ENCODE measurements around the gene IL31RA.

IL31RA gene

DNA sequence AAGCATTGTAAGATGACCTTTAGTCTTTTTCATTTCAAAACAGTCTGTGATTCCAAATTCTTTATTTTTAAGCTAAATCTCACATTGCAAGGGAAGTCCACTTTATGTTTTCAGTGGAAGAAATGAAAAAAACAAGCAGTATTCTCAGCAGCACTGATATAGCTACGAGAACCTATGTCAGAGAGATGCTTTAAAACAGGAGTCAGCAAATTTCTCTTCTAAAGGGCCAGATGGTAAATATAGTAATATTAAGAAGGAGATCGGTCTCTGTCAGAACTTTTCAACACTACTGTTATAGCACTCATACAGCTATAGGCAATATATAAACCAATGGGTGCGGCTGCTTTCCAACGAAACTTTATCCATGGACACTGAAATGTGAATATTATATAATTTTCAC is 18.7 kb downstream of the IL31RA start:
- Histone ChIP-seq H3K9me3 (ENCODE audit: control insufficient read depth, insufficient read depth, low read length) (no peaks in the 10 kb centered on the region), H3K4me1 (ENCODE audit: insufficient read depth, low read length) (no peaks in the 10 kb centered on the region), H3K9ac (ENCODE audit: low read depth, low read length) (no peak overlapping the region), H3K36me3 (ENCODE audit: insufficient read depth, low read length) (no peaks in the 10 kb centered on the region)

DNA sequence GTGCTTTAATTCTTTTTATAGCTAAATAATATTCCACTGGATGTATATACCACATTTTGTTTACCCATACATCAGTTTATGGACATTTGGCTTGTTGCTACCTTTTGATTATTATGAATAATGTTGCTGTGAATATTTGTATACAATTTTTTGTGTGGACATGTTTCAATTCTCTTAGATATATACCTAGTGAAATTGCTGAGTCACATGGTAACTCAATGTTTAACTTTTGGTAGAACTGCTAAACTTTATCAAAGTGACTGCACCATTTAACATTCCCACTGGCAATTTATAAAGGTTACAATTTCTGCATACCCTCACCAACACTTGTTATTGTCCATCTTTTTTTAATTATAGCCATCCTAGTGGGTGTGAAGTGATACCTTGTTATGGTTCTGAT is 22.1 kb downstream of the IL31RA start:
- no peaks in the 10 kb centered on the region for H3K36me3 ChIP-seq (ENCODE audit: insufficient read depth, low read length)
- H3K9me3 ChIP-seq (ENCODE audit: control insufficient read depth, insufficient read depth, low read length) = peaks cover 5% of the 10 kb centered on the region; the same call in 1 of the 2 replicates
- H3K9ac ChIP-seq (ENCODE audit: low read depth, low read length) = no peak overlapping the region
- no peaks in the 10 kb centered on the region for H3K4me1 ChIP-seq (ENCODE audit: insufficient read depth, low read length)

DNA sequence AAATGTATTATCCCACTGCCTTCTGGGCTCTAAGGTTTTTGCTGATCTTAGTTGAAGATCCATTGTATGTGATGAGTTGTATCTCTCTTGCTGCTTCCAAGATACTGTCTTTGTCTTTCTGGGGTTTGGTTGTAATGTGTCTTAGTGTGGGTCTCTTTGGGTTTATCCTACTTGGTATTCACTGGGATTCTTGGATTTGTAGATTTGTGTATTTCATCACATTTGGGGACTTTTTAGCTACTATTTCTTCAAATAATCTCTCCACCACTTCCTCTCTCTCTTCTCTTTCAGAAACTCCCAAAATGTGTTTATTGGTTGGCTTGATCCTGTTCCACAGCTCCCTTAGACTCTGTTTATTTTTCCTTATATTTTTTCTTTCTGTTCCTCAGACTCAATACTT is 26.5 kb downstream of the IL31RA start:
- Histone ChIP-seq H3K9ac (ENCODE audit: low read depth, low read length) (no peak overlapping the region), H3K36me3 (ENCODE audit: insufficient read depth, low read length) (no peaks in the 10 kb centered on the region), H3K9me3 (ENCODE audit: control insufficient read depth, insufficient read depth, low read length) (peaks cover 6% of the 10 kb centered on the region; the same call in 1 of the 2 replicates), H3K4me1 (ENCODE audit: insufficient read depth, low read length) (no peaks in the 10 kb centered on the region)

DNA sequence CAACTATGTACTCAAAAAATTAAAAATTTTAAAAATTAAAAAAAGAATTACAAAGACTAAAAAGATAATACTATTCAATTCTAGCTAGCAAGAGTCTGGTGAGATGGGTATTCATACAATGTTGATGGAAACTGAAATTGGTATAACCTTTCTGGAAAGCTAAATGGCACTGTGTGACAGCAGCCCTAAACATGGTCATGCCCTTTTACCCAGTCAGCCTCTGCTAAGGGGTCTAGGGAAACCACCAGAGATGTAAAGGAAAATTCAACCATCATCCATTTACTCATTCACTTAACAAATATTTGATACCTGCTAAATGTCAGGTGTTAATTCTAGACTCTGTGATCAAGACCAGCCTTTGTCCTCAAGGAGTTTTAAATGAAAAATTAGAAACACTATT is 29.3 kb downstream of the IL31RA start:
- Histone ChIP-seq H3K9ac (ENCODE audit: low read depth, low read length) (no peak overlapping the region), H3K9me3 (ENCODE audit: control insufficient read depth, insufficient read depth, low read length) (peaks cover 6% of the 10 kb centered on the region; the same call in 1 of the 2 replicates), H3K4me1 (ENCODE audit: insufficient read depth, low read length) (no peaks in the 10 kb centered on the region), H3K36me3 (ENCODE audit: insufficient read depth, low read length) (no peaks in the 10 kb centered on the region)

DNA sequence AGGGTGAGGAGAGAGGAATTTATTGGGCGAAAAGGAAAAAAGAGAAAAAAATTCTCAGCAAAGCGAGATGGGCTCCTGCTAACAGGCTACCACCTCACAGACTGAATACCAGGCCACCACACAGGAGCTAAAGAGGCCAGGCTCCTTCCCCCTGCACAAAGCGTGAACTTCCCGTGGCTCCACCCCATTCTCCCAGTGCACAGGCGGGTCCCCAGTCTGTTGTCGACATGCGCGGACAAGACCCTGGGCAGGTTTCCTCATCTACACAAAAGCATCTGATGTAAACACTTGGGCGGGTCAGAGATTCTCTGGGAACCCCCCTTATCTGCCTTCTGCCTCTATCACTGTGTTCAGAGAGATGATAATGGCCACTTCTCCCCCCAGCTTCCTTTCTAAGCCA is 34.2 kb downstream of the IL31RA start:
- Histone ChIP-seq H3K9me3 (ENCODE audit: control insufficient read depth, insufficient read depth, low read length) (no peaks in the 10 kb centered on the region), H3K36me3 (ENCODE audit: insufficient read depth, low read length) (no peaks in the 10 kb centered on the region), H3K4me1 (ENCODE audit: insufficient read depth, low read length) (no peaks in the 10 kb centered on the region), H3K9ac (ENCODE audit: low read depth, low read length) (no peak overlapping the region)

DNA sequence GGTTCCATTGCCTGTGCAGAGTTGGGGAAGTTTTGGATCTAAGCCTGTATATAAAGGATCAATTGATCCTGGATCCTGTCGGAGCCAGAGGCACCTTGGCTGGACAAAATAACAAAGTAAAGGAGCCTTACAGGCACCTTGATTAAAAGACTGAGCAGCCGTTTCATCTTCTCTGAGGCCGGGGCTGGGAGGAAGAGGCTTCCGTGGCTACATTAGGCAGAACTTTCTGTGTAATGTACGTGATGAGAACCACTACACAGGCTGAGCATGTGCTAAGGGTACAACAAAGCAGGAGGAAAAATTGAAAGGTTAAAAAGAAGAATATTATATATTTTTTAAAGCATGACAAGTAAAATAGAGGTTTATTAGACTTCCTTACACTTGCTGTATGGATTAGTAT is 37.0 kb downstream of the IL31RA start:
- Histone ChIP-seq H3K36me3 (ENCODE audit: insufficient read depth, low read length) (no peaks in the 10 kb centered on the region), H3K9me3 (ENCODE audit: control insufficient read depth, insufficient read depth, low read length) (no peaks in the 10 kb centered on the region), H3K9ac (ENCODE audit: low read depth, low read length) (no peak overlapping the region), H3K4me1 (ENCODE audit: insufficient read depth, low read length) (no peaks in the 10 kb centered on the region)

DNA sequence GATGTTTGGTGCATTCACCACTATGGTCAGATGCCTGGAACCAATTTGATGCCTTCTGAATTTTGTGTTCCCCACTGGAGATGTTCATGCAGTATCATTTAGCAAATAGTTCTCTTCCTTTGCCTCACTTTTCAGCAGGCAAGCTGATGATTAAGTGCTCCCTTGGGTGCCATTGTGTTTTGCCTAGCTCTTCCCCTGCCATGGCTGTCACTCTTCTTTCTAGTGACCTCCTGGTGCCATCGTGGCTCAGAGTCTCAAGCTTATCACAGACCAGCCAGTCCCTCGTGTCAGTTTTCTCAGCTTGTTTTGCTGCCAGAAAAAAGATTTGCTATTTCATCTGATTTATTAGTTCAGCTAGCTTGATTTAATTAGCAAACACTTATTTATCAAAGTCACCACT is 41.3 kb downstream of the IL31RA start:
- H3K9me3 ChIP-seq (ENCODE audit: control insufficient read depth, insufficient read depth, low read length) = no peaks in the 10 kb centered on the region
- H3K4me1 ChIP-seq (ENCODE audit: insufficient read depth, low read length) = no peaks in the 10 kb centered on the region
- no peak overlapping the region for H3K9ac ChIP-seq (ENCODE audit: low read depth, low read length)
- no peaks in the 10 kb centered on the region for H3K36me3 ChIP-seq (ENCODE audit: insufficient read depth, low read length)

DNA sequence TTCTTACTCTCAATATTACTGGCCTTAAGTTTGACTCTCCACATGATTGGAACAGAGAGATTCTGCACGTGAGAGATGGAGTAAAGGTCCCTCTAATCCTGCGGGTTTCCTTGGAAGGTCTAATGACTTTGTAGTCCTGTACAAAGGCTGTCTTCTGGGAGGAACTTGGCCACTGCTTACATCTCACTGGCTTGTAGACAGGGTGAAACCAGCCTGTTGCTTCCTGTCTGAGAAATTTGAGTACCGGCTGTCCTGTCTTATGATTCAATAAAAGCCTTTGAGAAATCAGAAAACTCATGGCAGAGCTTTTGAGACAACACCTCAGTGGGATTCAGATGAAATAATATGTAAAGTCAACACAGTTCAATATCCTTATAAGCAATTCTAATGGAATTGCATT is 43.0 kb downstream of the IL31RA start:
- H3K9ac ChIP-seq (ENCODE audit: low read depth, low read length) = no peak overlapping the region
- H3K9me3 ChIP-seq (ENCODE audit: control insufficient read depth, insufficient read depth, low read length) = no peaks in the 10 kb centered on the region
- no peaks in the 10 kb centered on the region for H3K4me1 ChIP-seq (ENCODE audit: insufficient read depth, low read length)
- no peaks in the 10 kb centered on the region for H3K36me3 ChIP-seq (ENCODE audit: insufficient read depth, low read length)

DNA sequence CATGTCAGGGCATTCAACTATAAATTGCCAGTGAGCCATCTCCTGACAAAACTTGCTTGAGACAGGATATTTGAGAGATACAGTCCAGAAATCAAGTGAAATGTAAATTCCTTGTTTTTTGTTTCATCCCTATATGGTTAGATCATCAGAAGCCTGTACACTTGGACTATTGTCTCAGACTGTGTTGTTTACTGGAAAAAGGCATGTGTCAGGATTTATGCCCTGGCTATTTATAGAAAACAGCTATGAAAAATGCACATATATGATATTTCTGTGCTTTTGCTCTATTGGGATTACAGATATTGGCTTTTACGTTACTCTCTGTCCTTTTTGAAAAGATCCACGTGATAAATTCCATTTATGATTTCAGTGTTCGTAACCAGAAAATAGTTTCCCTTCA is 44.2 kb downstream of the IL31RA start:
- H3K4me1 ChIP-seq (ENCODE audit: insufficient read depth, low read length) = no peaks in the 10 kb centered on the region
- no peaks in the 10 kb centered on the region for H3K9me3 ChIP-seq (ENCODE audit: control insufficient read depth, insufficient read depth, low read length)
- H3K36me3 ChIP-seq (ENCODE audit: insufficient read depth, low read length) = no peaks in the 10 kb centered on the region
- no peak overlapping the region for H3K9ac ChIP-seq (ENCODE audit: low read depth, low read length)

DNA sequence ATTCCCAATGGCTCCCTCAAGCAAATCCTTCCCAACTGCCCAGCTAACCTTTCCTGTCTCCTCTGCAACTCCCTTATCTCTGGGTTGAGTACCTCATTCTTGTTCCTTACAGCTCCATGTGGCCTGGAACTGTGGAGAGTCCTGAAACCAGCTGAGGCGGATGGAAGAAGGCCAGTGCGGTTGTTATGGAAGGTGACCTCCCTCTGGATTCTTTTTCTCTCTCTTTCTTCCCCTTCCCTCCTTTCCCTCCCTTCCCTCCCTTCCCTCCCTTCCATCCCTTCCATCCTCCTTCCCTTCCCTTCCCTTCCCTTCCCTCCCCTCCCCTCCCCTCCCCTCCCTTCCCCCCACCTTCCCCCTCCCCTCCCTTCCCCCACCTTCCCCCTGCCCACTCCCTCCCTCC is 45.1 kb downstream of the IL31RA start:
- Histone ChIP-seq H3K36me3 (ENCODE audit: insufficient read depth, low read length) (no peaks in the 10 kb centered on the region), H3K9ac (ENCODE audit: low read depth, low read length) (no peak overlapping the region), H3K4me1 (ENCODE audit: insufficient read depth, low read length) (no peaks in the 10 kb centered on the region), H3K9me3 (ENCODE audit: control insufficient read depth, insufficient read depth, low read length) (no peaks in the 10 kb centered on the region)

DNA sequence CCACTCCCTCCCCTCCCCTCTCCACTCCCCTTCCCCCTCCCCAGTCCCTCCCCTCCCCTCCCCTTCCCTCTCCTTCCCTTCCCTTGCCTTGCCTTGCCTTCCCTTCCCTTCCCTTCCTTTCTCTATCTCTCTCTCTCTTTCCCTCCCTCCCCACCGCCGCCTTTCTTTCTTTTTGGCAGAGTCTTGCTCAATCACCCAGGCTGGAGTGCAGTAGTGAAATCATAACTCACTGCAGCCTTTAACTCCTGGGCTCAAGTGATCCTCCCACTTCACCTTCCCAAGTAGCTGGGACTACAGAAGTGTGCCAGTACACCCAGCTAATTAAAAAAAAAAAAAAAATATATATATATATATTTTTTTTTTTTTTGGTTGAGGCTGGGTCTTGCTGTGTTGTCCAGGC is 45.5 kb downstream of the IL31RA start:
- no peaks in the 10 kb centered on the region for H3K9me3 ChIP-seq (ENCODE audit: control insufficient read depth, insufficient read depth, low read length)
- no peak overlapping the region for H3K9ac ChIP-seq (ENCODE audit: low read depth, low read length)
- no peaks in the 10 kb centered on the region for H3K36me3 ChIP-seq (ENCODE audit: insufficient read depth, low read length)
- no peaks in the 10 kb centered on the region for H3K4me1 ChIP-seq (ENCODE audit: insufficient read depth, low read length)

DNA sequence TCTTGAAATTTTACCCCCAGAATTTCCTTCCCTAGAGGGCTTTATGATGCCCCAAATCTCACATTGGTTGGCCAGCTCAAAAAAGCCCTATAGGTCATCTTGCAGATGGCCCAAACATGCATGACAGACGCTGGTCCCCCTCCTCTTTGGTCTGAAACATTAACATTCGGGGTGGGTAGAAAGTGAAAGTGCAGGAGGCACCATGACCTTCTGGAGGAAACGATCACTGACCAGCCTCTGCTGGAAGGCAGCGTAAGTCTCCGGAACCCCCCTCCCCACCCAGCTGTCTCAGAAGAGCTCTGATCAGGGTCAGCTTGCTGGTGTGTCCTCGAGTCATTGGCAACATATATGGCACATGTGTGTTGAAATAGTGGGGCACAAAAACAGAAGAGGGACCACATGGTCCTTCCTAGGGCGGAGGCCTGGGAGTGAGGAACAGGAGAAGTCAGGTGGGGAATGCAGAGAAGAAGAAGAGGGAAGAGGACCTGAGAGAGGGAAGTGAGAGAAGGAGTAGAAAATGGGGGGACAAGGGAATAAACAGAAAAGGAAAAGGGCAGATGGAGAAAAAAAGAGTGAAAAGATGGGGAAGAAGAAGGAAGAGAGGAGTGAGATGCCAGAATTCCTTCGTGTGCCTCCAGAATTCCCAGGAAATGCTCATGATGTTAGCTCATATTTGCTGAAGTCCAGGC is 46.2 kb downstream of the IL31RA start:
- H3K9ac ChIP-seq (ENCODE audit: low read depth, low read length) = no peak overlapping the region; the same call in 1 of the 2 replicates

DNA sequence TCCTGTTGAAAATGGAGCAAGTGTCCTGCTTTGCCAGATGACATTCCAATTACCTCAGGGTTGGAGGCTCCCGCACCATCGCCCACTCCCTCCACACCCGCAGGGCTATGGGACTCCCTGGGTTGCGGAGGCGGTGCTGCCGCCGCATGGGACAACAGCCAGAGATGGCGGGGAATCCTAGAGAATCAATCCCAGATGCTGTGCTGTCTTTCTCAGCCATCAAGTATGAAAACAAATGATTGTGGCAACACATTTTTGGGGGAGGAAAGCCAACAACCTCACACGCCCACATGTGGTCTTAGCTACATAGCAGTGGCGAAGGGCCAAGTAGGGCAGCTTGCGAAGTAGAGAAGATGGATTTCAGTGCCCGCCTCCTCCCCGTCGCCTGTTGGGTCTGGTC is 46.7 kb downstream of the IL31RA start:
- peak overlapping the region; percentile 40; the same call in 1 of the 2 replicates for H3K9ac ChIP-seq (ENCODE audit: low read depth, low read length)
- H3K4me1 ChIP-seq (ENCODE audit: insufficient read depth, low read length) = 0 out of 2 replicates have a peak, but pooled peaks cover 2% of the 10 kb centered on the region
- no peaks in the 10 kb centered on the region for H3K36me3 ChIP-seq (ENCODE audit: insufficient read depth, low read length)
- no peaks in the 10 kb centered on the region for H3K9me3 ChIP-seq (ENCODE audit: control insufficient read depth, insufficient read depth, low read length)

More for the DNA sequence above, 46.2 kb downstream of the IL31RA start:
- H3K4me1 ChIP-seq (ENCODE audit: insufficient read depth, low read length) = no peaks in the 10 kb centered on the region
- H3K9me3 ChIP-seq (ENCODE audit: control insufficient read depth, insufficient read depth, low read length) = no peaks in the 10 kb centered on the region
- H3K36me3 ChIP-seq (ENCODE audit: insufficient read depth, low read length) = no peaks in the 10 kb centered on the region

DNA sequence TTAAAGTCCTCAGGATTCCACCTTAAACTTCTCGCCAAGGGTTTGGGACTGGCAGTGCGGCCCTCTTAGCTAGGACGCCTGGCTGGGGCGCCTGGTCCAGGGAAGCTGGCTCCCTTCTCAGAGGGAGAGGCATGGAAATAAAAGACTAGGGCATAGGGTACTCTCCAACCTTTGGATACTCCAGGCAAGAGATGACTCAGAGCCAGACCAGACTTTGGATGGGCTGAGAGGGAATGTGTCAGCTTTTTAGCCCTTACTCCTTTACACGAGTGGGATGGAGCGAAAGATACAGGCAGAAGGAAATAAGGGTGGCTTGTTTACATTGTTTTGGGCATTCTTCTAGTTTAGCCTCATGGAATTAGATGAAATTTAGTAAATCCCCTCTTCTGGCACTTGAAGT is 48.2 kb downstream of the IL31RA start:
- Histone ChIP-seq H3K9me3 (ENCODE audit: control insufficient read depth, insufficient read depth, low read length) (no peaks in the 10 kb centered on the region), H3K9ac (ENCODE audit: low read depth, low read length) (no peak overlapping the region), H3K4me1 (ENCODE audit: insufficient read depth, low read length) (peaks cover 6% of the 10 kb centered on the region; the same call in 1 of the 2 replicates), H3K36me3 (ENCODE audit: insufficient read depth, low read length) (no peaks in the 10 kb centered on the region)

DNA sequence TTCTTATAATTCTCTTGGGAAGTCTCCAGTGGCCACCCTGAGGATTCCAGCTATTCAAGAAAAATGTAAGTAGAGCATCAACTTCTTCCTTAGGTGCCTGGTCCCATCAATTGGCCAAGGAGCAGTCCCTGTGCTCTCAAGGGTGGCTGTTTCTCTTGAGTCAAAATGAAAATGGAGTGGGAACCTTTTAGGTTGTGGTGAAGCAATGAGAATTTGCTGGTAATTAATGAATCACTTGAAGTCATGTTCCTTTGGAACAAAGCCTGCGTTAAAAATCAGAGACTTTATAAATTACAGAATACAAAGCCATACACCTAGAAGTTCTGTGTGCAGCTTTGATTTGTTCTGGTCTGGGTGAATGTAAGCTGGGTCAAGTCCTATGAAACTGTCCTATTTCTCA is 48.9 kb downstream of the IL31RA start:
- H3K9me3 ChIP-seq (ENCODE audit: control insufficient read depth, insufficient read depth, low read length) = no peaks in the 10 kb centered on the region
- H3K36me3 ChIP-seq (ENCODE audit: insufficient read depth, low read length) = no peaks in the 10 kb centered on the region
- H3K4me1 ChIP-seq (ENCODE audit: insufficient read depth, low read length) = peaks cover 6% of the 10 kb centered on the region; the same call in 1 of the 2 replicates
- H3K9ac ChIP-seq (ENCODE audit: low read depth, low read length) = no peak overlapping the region
